Astrocyte (in vitro differentiated cells and primary cell): ENCODE results near the gene ADIPOR2.

Experiments used
- EZH2 ChIP-seq: IDR thresholded peaks from 2 replicates; pipeline ENCODE4 v1.6.1; 2012; ENCODE audit warnings: mild to moderate bottlenecking, low read length, inconsistent platforms; ENCODE audit not compliant: insufficient read depth
- TF ChIP-seq, protein P1 (sequence below): IDR thresholded peaks from 2 replicates; pipeline ENCODE4 v1.5.1; 2011; ENCODE audit warnings: low read depth, mild to moderate bottlenecking, inconsistent platforms, low read length, moderate library complexity; ENCODE audit not compliant: insufficient read depth

DNA sequence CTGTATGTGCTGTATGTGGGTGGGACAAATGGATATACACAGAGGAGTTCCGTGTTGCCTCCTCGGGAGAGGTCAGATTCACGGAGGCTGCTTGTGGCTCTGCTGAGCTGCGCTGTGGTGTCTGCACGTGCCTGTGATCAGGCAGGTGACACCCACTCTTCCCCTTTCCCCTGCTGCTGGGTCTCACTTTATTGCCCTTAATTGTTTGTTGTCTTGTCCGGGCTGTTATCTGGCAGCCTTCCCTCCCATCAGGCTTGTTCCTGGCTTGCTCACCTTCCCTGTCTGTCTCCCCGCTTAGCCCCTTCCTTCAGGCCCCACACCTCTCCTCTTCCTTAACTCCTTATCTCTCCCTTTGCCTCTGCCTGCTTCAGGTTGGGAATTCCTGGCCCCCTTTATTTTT lies 48.4 kb upstream of the ADIPOR2 start:
- TF ChIP-seq, protein P1, sequence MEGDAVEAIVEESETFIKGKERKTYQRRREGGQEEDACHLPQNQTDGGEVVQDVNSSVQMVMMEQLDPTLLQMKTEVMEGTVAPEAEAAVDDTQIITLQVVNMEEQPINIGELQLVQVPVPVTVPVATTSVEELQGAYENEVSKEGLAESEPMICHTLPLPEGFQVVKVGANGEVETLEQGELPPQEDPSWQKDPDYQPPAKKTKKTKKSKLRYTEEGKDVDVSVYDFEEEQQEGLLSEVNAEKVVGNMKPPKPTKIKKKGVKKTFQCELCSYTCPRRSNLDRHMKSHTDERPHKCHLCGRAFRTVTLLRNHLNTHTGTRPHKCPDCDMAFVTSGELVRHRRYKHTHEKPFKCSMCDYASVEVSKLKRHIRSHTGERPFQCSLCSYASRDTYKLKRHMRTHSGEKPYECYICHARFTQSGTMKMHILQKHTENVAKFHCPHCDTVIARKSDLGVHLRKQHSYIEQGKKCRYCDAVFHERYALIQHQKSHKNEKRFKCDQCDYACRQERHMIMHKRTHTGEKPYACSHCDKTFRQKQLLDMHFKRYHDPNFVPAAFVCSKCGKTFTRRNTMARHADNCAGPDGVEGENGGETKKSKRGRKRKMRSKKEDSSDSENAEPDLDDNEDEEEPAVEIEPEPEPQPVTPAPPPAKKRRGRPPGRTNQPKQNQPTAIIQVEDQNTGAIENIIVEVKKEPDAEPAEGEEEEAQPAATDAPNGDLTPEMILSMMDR: no peak
- TF ChIP-seq EZH2: no peak
